HUES64 (cell line): Measurements from ENCODE around the gene TMPRSS9.
"Not testable (repeated sequence)": the region's sequence is repeated elsewhere in the genome, so short reads cannot be mapped to it uniquely, and the experiment has no call there.

Source experiments
- H3K27ac ChIP-seq: 2 replicates; pipeline ENCODE4 v1.7.0; 2013; ENCODE audit warnings: low read depth, low read length, inconsistent platforms
- H3K27me3 ChIP-seq: 2 replicates; pipeline ENCODE4 v1.6.1; 2013; ENCODE audit warnings: mild to moderate bottlenecking, low read length; ENCODE audit not compliant: insufficient read depth
- H3K36me3 ChIP-seq: 2 replicates; pipeline ENCODE4 v1.6.1; 2013; ENCODE audit warnings: mild to moderate bottlenecking, low read length; ENCODE audit not compliant: insufficient read depth
- H3K4me1 ChIP-seq: 2 replicates; pipeline ENCODE4 v1.6.1; 2013; ENCODE audit warnings: mild to moderate bottlenecking, low read length, moderate library complexity; ENCODE audit not compliant: insufficient read depth
- H3K4me3 ChIP-seq: 2 replicates; pipeline ENCODE4 v1.5.1; 2013; ENCODE audit warnings: mild to moderate bottlenecking, low read length, moderate library complexity
- H3K9ac ChIP-seq: 2 replicates; pipeline ENCODE4 v1.6.1; 2013; ENCODE audit warnings: mild to moderate bottlenecking, low read depth, low read length
- H3K9me3 ChIP-seq: 2 replicates; pipeline ENCODE4 v1.6.1; 2013; ENCODE audit warnings: low read depth, low read length; ENCODE audit not compliant: insufficient read depth
- WGBS: fragments of 150-250, 120-280 bp; methylation state at CpG from one replicate; pipeline ENCODE4 v1.1.7; 2013; ENCODE audit warnings: missing lambda C conversion rate; 5-methylcytosine and 5-hydroxymethylcytosine counted together

The TMPRSS9 gene

GRCh38 chr19:2461751-2462634 lies 101.9 kb downstream of the TMPRSS9 start:
- Histone ChIP-seq H3K27me3 (no peaks in the 10 kb centered on the region), H3K36me3 (no peaks in the 10 kb centered on the region), H3K27ac (peak overlapping the region; percentile 85; the same call in 1 of the 2 replicates), H3K4me1 (no peaks in the 10 kb centered on the region), H3K9me3 (no peaks in the 10 kb centered on the region), H3K9ac (peak overlapping the region; percentile 63), H3K4me3 (peak overlapping the region; percentile 74)
- WGBS: 7% methylated on average over 62 of the region's 62 CpGs

GRCh38 chr19:2462635-2463421 lies 102.8 kb downstream of the TMPRSS9 start:
- H3K4me1 ChIP-seq: no peaks in the 10 kb centered on the region
- H3K36me3 ChIP-seq: no peaks in the 10 kb centered on the region
- peak overlapping the region; percentile 63 for H3K9ac ChIP-seq
- H3K9me3 ChIP-seq: no peaks in the 10 kb centered on the region
- H3K27me3 ChIP-seq: no peaks in the 10 kb centered on the region
- peak overlapping the region; percentile 74 for H3K4me3 ChIP-seq
- WGBS: 3% methylated on average over 46 of the region's 46 CpGs
- H3K27ac ChIP-seq: peak overlapping the region; percentile 85; the same call in 1 of the 2 replicates

- not testable (repeated sequence) for H3K9ac ChIP-seq, H3K4me3 ChIP-seq, H3K36me3 ChIP-seq, H3K4me1 ChIP-seq, H3K27me3 ChIP-seq, H3K9me3 ChIP-seq, H3K27ac ChIP-seq
- 92% methylated on average over 5 of the region's 5 CpGs for WGBS
Measured at GRCh38 chr19:2463694-2464093, 103.6 kb downstream of the TMPRSS9 start.

GRCh38 chr19:2464389-2464788 lies 104.3 kb downstream of the TMPRSS9 start:
- Histone ChIP-seq H3K9ac (no peak overlapping the region), H3K4me3 (no peak overlapping the region), H3K9me3 (no peaks in the 10 kb centered on the region), H3K4me1 (peaks cover 3% of the 10 kb centered on the region), H3K27me3 (no peaks in the 10 kb centered on the region), H3K36me3 (no peaks in the 10 kb centered on the region), H3K27ac (no peak overlapping the region)
- whole genome bisulfite sequencing: 88% methylated on average over 5 of the region's 5 CpGs

GRCh38 chr19:2468596-2468995 lies 108.5 kb downstream of the TMPRSS9 start:
- H3K27ac ChIP-seq: no peak overlapping the region
- no peaks in the 10 kb centered on the region for H3K36me3 ChIP-seq
- peaks cover 6% of the 10 kb centered on the region for H3K4me1 ChIP-seq
- no peaks in the 10 kb centered on the region for H3K27me3 ChIP-seq
- H3K4me3 ChIP-seq: no peak overlapping the region
- 77% methylated on average over 12 of the region's 12 CpGs for WGBS
- H3K9me3 ChIP-seq: no peaks in the 10 kb centered on the region
- no peak overlapping the region for H3K9ac ChIP-seq

- Histone ChIP-seq H3K36me3 (no peaks in the 10 kb centered on the region), H3K9ac (peak overlapping the region; percentile 37; the same call in 1 of the 2 replicates), H3K27me3 (no peaks in the 10 kb centered on the region), H3K9me3 (no peaks in the 10 kb centered on the region), H3K4me1 (peaks cover 6% of the 10 kb centered on the region), H3K4me3 (no peak overlapping the region; the same call in 1 of the 2 replicates), H3K27ac (0 out of 2 replicates have a peak overlapping the region, but pooled peaks have one; percentile 45)
- 44% methylated on average over 23 of the region's 23 CpGs for WGBS
Measured at GRCh38 chr19:2469102-2469914, 109.2 kb downstream of the TMPRSS9 start.

GRCh38 chr19:2469915-2470200 lies 109.8 kb downstream of the TMPRSS9 start:
- not testable (repeated sequence) for H3K4me1 ChIP-seq, H3K9ac ChIP-seq, H3K27me3 ChIP-seq, H3K36me3 ChIP-seq, H3K4me3 ChIP-seq, H3K9me3 ChIP-seq, H3K27ac ChIP-seq
- 85% methylated on average over 8 of the region's 8 CpGs for WGBS

GRCh38 chr19:2474232-2475017 lies 114.4 kb downstream of the TMPRSS9 start:
- Histone ChIP-seq H3K4me3 (peak overlapping the region; percentile 78), H3K36me3 (0 out of 2 replicates have a peak, but pooled peaks cover 5% of the 10 kb centered on the region), H3K4me1 (peaks cover 9% of the 10 kb centered on the region), H3K9me3 (no peaks in the 10 kb centered on the region), H3K9ac (no peak overlapping the region), H3K27me3 (peaks cover 35% of the 10 kb centered on the region), H3K27ac (no peak overlapping the region)
- 12% methylated on average over 55 of the region's 60 CpGs for WGBS

- Histone ChIP-seq H3K9ac (no peak overlapping the region), H3K27me3 (peaks cover 38% of the 10 kb centered on the region), H3K4me1 (peaks cover 6% of the 10 kb centered on the region; the same call in 1 of the 2 replicates), H3K9me3 (no peaks in the 10 kb centered on the region), H3K4me3 (peak overlapping the region; percentile 78), H3K36me3 (0 out of 2 replicates have a peak, but pooled peaks cover 5% of the 10 kb centered on the region), H3K27ac (no peak overlapping the region; the same call in 1 of the 2 replicates)
- 2% methylated on average over 45 of the region's 45 CpGs for WGBS
Measured at GRCh38 chr19:2475018-2475701, 115.1 kb downstream of the TMPRSS9 start.
